HCT116 (cell line): ENCODE measurements around the gene ALDH3A1. TPM values are rescaled to one million over a fixed set of nuclear protein-coding genes. Genes with fewer than 3 reads are reported as not detected.

Experiments
- ATAC-seq: fragments of 200-7000 bp; cut with Tn5 transposase; 2 replicates; pipeline ENCODE4 v1.9.1; 2020; ENCODE audit warnings: mild to moderate bottlenecking, moderate library complexity
- BruUV-seq: library from RNA; stranded (reverse); fragments of 400-500 nt; replicated peaks from 2 replicates; lab custom pipeline; 2021; lab: Mats Ljungman, UMichigan
- CTCF ChIA-PET: fragments of 300-600 bp; sonication (Branson Sonifier 250); formaldehyde crosslinking; loops from one replicate; lab custom pipeline; 2021; ENCODE audit warnings: antibody characterized with exemption; lab: Charles Lee
- POLR2A ChIA-PET: fragments of 300-600, 350-600 bp; sonication (Branson Sonifier 250); formaldehyde crosslinking; loops from one replicate; lab custom pipeline; 2021; ENCODE audit warnings: antibody characterized with exemption; lab: Charles Lee
- RAD21 ChIA-PET, 2 experiments: fragments of 300-600 bp; sonication (Branson Sonifier 250); formaldehyde crosslinking; loops; one replicate each; lab custom pipeline; 2023; ENCODE audit warnings: low total read pairs in 2 of 2; ENCODE audit not compliant: uncharacterized antibody in 2 of 2, unreplicated experiment in 2 of 2, low non-redundant PET in 1 of 2; lab: Charles Lee
- DNase-seq: peaks from one replicate; pipeline ENCODE4 v3.0.0-alpha.2; 2010; ENCODE audit warnings: low read depth, low spot score
- H2AFZ ChIP-seq: fragments of 200-600 bp; shearing (Covaris generic), sonication (generic); 2 replicates; pipeline ENCODE4 v1.6.1; 2017; ENCODE audit warnings: low read depth, mixed run types, mixed read lengths, antibody characterized with exemption, low read length; ENCODE audit not compliant: poor library complexity, severe bottlenecking
- H3K27ac ChIP-seq: 2 replicates; pipeline ENCODE4 v1.5.1; 2012; ENCODE audit warnings: low read depth, low read length
- H3K27me3 ChIP-seq: fragments of 200-600 bp; sonication (generic); 2 replicates; pipeline ENCODE4 v1.6.1; 2016; ENCODE audit warnings: mixed run types, low read length, mixed read lengths; ENCODE audit not compliant: insufficient read depth
- H3K36me3 ChIP-seq, 2 experiments: fragments of 200-500 bp in 1 of 2; fragments of 200-600 bp in 1 of 2; sonication (Bioruptor generic) in 1 of 2; sonication (generic) in 1 of 2; 2 replicates each; pipeline versions ENCODE4 v1.5.1 to v1.6.1; 2014 to 2016; ENCODE audit warnings: low read length in 2 of 2, inconsistent platforms in 1 of 2, mixed read lengths in 1 of 2, mixed run types in 1 of 2; ENCODE audit not compliant: insufficient read depth in 2 of 2, control insufficient read depth in 1 of 2
- H3K4me1 ChIP-seq, 2 experiments: fragments of 200-600 bp in 1 of 2; sonication (generic) in 1 of 2; 2 replicates each; pipeline versions ENCODE4 v1.5.1 to v1.6.1; 2012 to 2017; ENCODE audit warnings: low read length in 2 of 2, inconsistent platforms in 1 of 2, mild to moderate bottlenecking in 1 of 2, mixed read lengths in 1 of 2, mixed run types in 1 of 2, moderate library complexity in 1 of 2; ENCODE audit not compliant: insufficient read depth in 2 of 2, control insufficient read depth in 1 of 2
- H3K4me2 ChIP-seq: fragments of 200-600 bp; sonication (generic); 2 replicates; pipeline ENCODE4 v1.6.1; 2017; ENCODE audit warnings: mixed run types, low read length, mixed read lengths
- H3K4me3 ChIP-seq, 2 experiments: fragments of 200-600 bp in 1 of 2; sonication (generic) in 1 of 2; replicated peaks in 1 of 2; 2 replicates each; pipeline ENCODE4 v1.5.1; 2011 to 2016; ENCODE audit warnings: low read length in 2 of 2, control low read depth in 1 of 2, low read depth in 1 of 2, mild to moderate bottlenecking in 1 of 2, mixed read lengths in 1 of 2, mixed run types in 1 of 2
- H3K79me2 ChIP-seq: fragments of 200-600 bp; sonication (generic); 2 replicates; pipeline ENCODE4 v1.6.1; 2017; ENCODE audit warnings: mild to moderate bottlenecking, mixed run types, low read length, moderate library complexity, mixed read lengths; ENCODE audit not compliant: insufficient read depth
- H3K9ac ChIP-seq: fragments of 200-600 bp; sonication (generic); 2 replicates; pipeline ENCODE4 v1.6.1; 2016; ENCODE audit warnings: low read length, mixed read lengths
- H3K9me2 ChIP-seq: fragments of 200-600 bp; sonication (generic), shearing (Covaris generic); 2 replicates; pipeline ENCODE4 v1.6.1; 2017; ENCODE audit warnings: mixed run types, mild to moderate bottlenecking, moderate library complexity; ENCODE audit not compliant: insufficient read depth
- H3K9me3 ChIP-seq, 2 experiments: fragments of 200-500 bp in 1 of 2; fragments of 200-600 bp in 1 of 2; sonication (Bioruptor generic) in 1 of 2; sonication (generic) in 1 of 2; 2 replicates each; pipeline ENCODE4 v1.6.1; 2014 to 2017; ENCODE audit warnings: low read length in 2 of 2, mixed read lengths in 2 of 2, inconsistent platforms in 1 of 2, low read depth in 1 of 2, mild to moderate bottlenecking in 1 of 2, mixed run types in 1 of 2, moderate library complexity in 1 of 2; ENCODE audit not compliant: control insufficient read depth in 1 of 2, insufficient read depth in 1 of 2
- H4K20me1 ChIP-seq: fragments of 200-600 bp; sonication (generic), shearing (Covaris generic); 2 replicates; pipeline ENCODE4 v1.6.1; 2017; ENCODE audit warnings: mixed run types, mild to moderate bottlenecking, moderate library complexity; ENCODE audit not compliant: insufficient read depth
- CBX3 ChIP-seq: IDR thresholded peaks from 2 replicates; pipeline ENCODE4 v1.6.1; 2012; ENCODE audit warnings: low read depth
- CEBPB ChIP-seq: IDR thresholded peaks from 2 replicates; pipeline ENCODE4 v1.6.1; 2012; ENCODE audit warnings: low read depth
- CTCF ChIP-seq, 3 experiments: fragments of 200-600 bp in 1 of 3; sonication (generic) in 1 of 3; IDR thresholded peaks in 2 of 3; conservative IDR thresholded peaks in 1 of 3; 2 replicates each; pipeline ENCODE4 v1.5.1; 2012 to 2017; ENCODE audit warnings: low read depth in 2 of 3, low read length in 2 of 3, antibody characterized with exemption in 1 of 3, borderline replicate concordance in 1 of 3, control low read depth in 1 of 3, mild to moderate bottlenecking in 1 of 3, mixed read lengths in 1 of 3, mixed run types in 1 of 3, moderate library complexity in 1 of 3; ENCODE audit not compliant: insufficient read depth in 1 of 3
- ELF1 ChIP-seq: IDR thresholded peaks from 2 replicates; pipeline ENCODE4 v1.6.1; 2012; ENCODE audit warnings: low read depth, borderline replicate concordance
- EZH2 ChIP-seq: fragments of 200-600 bp; sonication (generic); IDR thresholded peaks from 2 replicates; pipeline ENCODE4 v1.6.1; 2017; ENCODE audit warnings: antibody characterized with exemption, mixed run types
- FOSL1 ChIP-seq: IDR thresholded peaks from 2 replicates; pipeline ENCODE4 v1.6.1; 2012; ENCODE audit warnings: low read depth
- JUND ChIP-seq: IDR thresholded peaks from 2 replicates; pipeline ENCODE4 v1.6.1; 2012
- POLR2A ChIP-seq: IDR thresholded peaks from 2 replicates; pipeline ENCODE4 v1.7.0; 2011; ENCODE audit warnings: borderline replicate concordance; ENCODE audit not compliant: insufficient read depth, insufficient read length; ENCODE audit errors: extremely low read depth
- POLR2AphosphoS5 ChIP-seq: IDR thresholded peaks from 2 replicates; pipeline ENCODE4 v1.6.1; 2011; ENCODE audit warnings: mild to moderate bottlenecking, low read depth, low read length, moderate library complexity
- REST ChIP-seq: IDR thresholded peaks from 2 replicates; pipeline ENCODE4 v1.6.1; 2012; ENCODE audit warnings: low read depth
- SIN3A ChIP-seq: IDR thresholded peaks from 2 replicates; pipeline ENCODE4 v1.6.1; 2012; ENCODE audit warnings: low read depth
- SRF ChIP-seq: IDR thresholded peaks from 2 replicates; pipeline ENCODE4 v1.6.1; 2012; ENCODE audit warnings: low read depth
- TCF7L2 ChIP-seq: IDR thresholded peaks from 2 replicates; pipeline ENCODE4 v1.7.0; 2011; ENCODE audit warnings: borderline replicate concordance, inconsistent platforms; ENCODE audit not compliant: insufficient read depth, insufficient read length; ENCODE audit errors: extremely low read depth
- YY1 ChIP-seq: IDR thresholded peaks from 2 replicates; pipeline ENCODE4 v1.6.1; 2011; ENCODE audit warnings: low read length, low read depth, moderate library complexity, mild to moderate bottlenecking; ENCODE audit not compliant: insufficient replicate concordance; ENCODE audit errors: extremely low read depth
- ZBTB33 ChIP-seq: IDR thresholded peaks from 2 replicates; pipeline ENCODE4 v1.6.1; 2011; ENCODE audit warnings: mild to moderate bottlenecking, low read length, moderate library complexity; ENCODE audit not compliant: insufficient replicate concordance; ENCODE audit errors: extremely low read depth
- ZFX ChIP-seq: fragments of 450-650 bp; IDR thresholded peaks from 2 replicates; pipeline ENCODE4 v1.6.1; 2017
- ZNF274 ChIP-seq: fragments of 200-500 bp; sonication (Bioruptor generic); IDR thresholded peaks from 2 replicates; pipeline ENCODE4 v1.6.1; 2014; ENCODE audit warnings: mild to moderate bottlenecking, low read depth, low read length, inconsistent platforms
- intact Hi-C: fragments of 100-400 bp; cut with micrococcal nuclease; formaldehyde crosslinking; loops from 2 replicates; pipeline ENCODE4 v1.10.0; 2022
- total RNA-seq: library from RNA; stranded (reverse); gene quantifications from one replicate; pipeline ENCODE4 v1.2.1, GENCODE V29; 2021; ENCODE audit not compliant: unreplicated experiment

ALDH3A1 gene
- total RNA-seq, 1 experiment from 2014 or later = 0.86 TPM

- Histone ChIP-seq H3K4me1 (peaks cover 8 to 21% of the 10 kb centered on the region in 2 experiments; a peak in 3 of 4 replicates), H3K79me2 (no peaks in the 10 kb centered on the region), H3K36me3 (no peaks in the 10 kb centered on the region), H4K20me1 (no peaks in the 10 kb centered on the region), H3K27me3 (no peaks in the 10 kb centered on the region), H3K4me3 (no peak overlapping the region), H3K27ac (no peak overlapping the region), H3K9me2 (no peaks in the 10 kb centered on the region), H3K9me3 (no peaks in the 10 kb centered on the region), H3K4me2 (no peak overlapping the region), H2AFZ (no peak overlapping the region), H3K9ac (no peak overlapping the region)
- intact Hi-C loops = no loop called here
- ChIA-PET POLR2A (no interaction called here), RAD21 (no interaction called here), CTCF (no interaction called here)
- DNase-seq (no peak), ATAC-seq (no peak)
- no TSS peak for BruUV-seq
- TF ChIP-seq CBX3 (no peak), ZBTB33 (no peak), CEBPB (no peak), YY1 (no peak), JUND (no peak), POLR2A (no peak), ELF1 (no peak), REST (no peak), CTCF (IDR thresholded peaks at IDR 0.05 in 2 of 3, conservative IDR thresholded peaks at IDR 0.05 in 1 of 3; ENCODE audit: borderline replicate concordance in 1 of 3, insufficient read depth in 1 of 3, low read depth in 2 of 3, low read length in 2 of 3) (no peak), SRF (no peak), SIN3A (no peak), POLR2AphosphoS5 (no peak), ZNF274 (no peak), EZH2 (no peak), ZFX (no peak; the same call in 1 of the 2 replicates), FOSL1 (no peak), TCF7L2 (no peak)
Observed at GRCh38 chr17:19724501-19725420, 23.3 kb downstream of the ALDH3A1 start.
